Thoracic aorta (tissue), 2 donors: Measurements from ENCODE around the gene PTPRB. TPM values are rescaled to one million over a fixed set of nuclear protein-coding genes. Genes with fewer than 3 reads are reported as not detected.

Experiments
- ATAC-seq: fragments of 150-250 bp; one replicate; pipeline ENCODE4 v1.8.0; 2017; ENCODE audit warnings: low read depth; ENCODE audit not compliant: insufficient number of reproducible peaks, low FRiP score
- DNase-seq: peaks from one replicate; pipeline ENCODE4 v3.0.0-alpha.2; 2020; ENCODE audit warnings: low spot score
- H3K27ac ChIP-seq, 2 donors: fragments of 200-600 bp; sonication (generic); 1 replicate in 1 of 2; 2 replicates in 1 of 2; pipeline ENCODE4 v1.5.1; 2016; ENCODE audit warnings: mild to moderate bottlenecking in 2 of 2, moderate library complexity in 2 of 2
- H3K27me3 ChIP-seq: fragments of 200-600 bp; sonication (generic); replicated peaks from 2 replicates; pipeline ENCODE4 v1.6.0; 2016; ENCODE audit warnings: mild to moderate bottlenecking; ENCODE audit not compliant: insufficient read depth
- H3K36me3 ChIP-seq: fragments of 200-600 bp; sonication (generic); one replicate; pipeline ENCODE4 v1.5.1; 2016
- H3K4me1 ChIP-seq, 2 donors: fragments of 200-600 bp; sonication (generic); 1 replicate in 1 of 2; 2 replicates in 1 of 2; pipeline versions ENCODE4 v1.5.1 to v1.6.0; 2016; ENCODE audit warnings: low read depth in 2 of 2, mild to moderate bottlenecking in 1 of 2; ENCODE audit not compliant: control insufficient read depth in 1 of 2
- H3K4me3 ChIP-seq: fragments of 200-600 bp; sonication (generic); 2 replicates; pipeline ENCODE4 v1.5.1; 2016; ENCODE audit warnings: mild to moderate bottlenecking
- H3K9me3 ChIP-seq: fragments of 200-600 bp; sonication (generic); 2 replicates; pipeline ENCODE4 v1.5.1; 2016
- total RNA-seq, 2 donors: library from RNA; depleted of rRNA; stranded (reverse); fragments of >200 nt; gene quantifications; one replicate each; pipeline versions ENCODE4 v1.1.0 to v1.2.3, GENCODE V29; 2016
- TF ChIP-seq, protein P1 (sequence below): fragments of 200-600 bp; sonication (generic); IDR thresholded peaks from one replicate; pipeline ENCODE4 v1.5.1; 2019; ENCODE audit warnings: antibody characterized with exemption

Gene PTPRB
- total RNA-seq, 2 donors from 2014 or later = 21.9 to 39.0 TPM

DNA sequence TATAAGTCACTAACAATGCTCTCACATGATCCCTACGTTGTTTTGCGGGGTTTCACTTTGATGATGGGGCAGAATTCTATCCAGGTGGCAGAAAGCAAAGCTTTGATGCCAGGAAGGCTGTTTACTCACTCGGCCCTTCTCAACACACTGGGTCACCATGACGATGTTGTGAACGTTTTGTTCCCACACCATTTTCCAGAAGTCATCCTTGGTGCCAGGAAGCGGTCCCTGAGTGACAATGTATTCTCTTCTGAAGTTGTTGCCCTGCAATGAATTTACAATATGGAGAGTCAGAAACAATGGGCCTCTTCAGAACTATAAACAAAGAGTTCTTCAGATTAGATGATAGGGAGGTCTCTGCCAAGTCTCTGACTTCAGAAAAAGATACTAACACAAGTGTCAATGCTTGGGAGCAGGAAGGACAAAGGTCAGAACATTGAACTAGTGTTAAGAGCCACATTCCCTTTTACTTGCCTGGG lies 101.3 kb downstream of the PTPRB start:
- ATAC-seq (no peak), DNase-seq (no peak)
- Histone ChIP-seq H3K27ac (no peak overlapping the region), H3K4me3 (no peak overlapping the region), H3K9me3 (no peaks in the 10 kb centered on the region), H3K4me1 (no peaks in the 10 kb centered on the region), H3K27me3 (no peaks in the 10 kb centered on the region), H3K36me3 (no peaks in the 10 kb centered on the region)
- TF ChIP-seq, protein P1, sequence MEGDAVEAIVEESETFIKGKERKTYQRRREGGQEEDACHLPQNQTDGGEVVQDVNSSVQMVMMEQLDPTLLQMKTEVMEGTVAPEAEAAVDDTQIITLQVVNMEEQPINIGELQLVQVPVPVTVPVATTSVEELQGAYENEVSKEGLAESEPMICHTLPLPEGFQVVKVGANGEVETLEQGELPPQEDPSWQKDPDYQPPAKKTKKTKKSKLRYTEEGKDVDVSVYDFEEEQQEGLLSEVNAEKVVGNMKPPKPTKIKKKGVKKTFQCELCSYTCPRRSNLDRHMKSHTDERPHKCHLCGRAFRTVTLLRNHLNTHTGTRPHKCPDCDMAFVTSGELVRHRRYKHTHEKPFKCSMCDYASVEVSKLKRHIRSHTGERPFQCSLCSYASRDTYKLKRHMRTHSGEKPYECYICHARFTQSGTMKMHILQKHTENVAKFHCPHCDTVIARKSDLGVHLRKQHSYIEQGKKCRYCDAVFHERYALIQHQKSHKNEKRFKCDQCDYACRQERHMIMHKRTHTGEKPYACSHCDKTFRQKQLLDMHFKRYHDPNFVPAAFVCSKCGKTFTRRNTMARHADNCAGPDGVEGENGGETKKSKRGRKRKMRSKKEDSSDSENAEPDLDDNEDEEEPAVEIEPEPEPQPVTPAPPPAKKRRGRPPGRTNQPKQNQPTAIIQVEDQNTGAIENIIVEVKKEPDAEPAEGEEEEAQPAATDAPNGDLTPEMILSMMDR = no peak

DNA sequence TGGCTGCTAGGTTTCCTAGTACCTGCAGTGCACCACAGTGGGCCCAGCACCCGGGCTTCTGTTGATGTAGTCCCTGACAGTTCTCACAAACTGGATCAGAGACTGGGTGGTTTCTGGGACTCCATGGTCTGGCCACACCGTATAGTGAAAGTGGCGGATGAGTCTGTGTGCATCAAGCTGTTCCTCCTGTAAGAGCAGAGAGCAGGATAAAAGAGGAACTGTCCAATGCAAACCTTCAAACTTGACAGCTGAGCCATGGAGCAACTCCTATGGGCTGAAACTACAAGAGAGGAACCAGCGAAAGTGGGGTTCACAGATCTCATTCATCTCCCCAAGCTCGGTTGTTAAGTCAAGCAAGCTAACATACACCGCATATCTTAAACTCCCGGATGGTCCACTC lies 102.8 kb downstream of the PTPRB start:
- TF ChIP-seq, protein P1 = no peak
- DNase-seq (no peak), ATAC-seq (no peak)
- Histone ChIP-seq H3K4me3 (no peak overlapping the region), H3K27me3 (no peaks in the 10 kb centered on the region), H3K36me3 (no peaks in the 10 kb centered on the region), H3K9me3 (no peaks in the 10 kb centered on the region), H3K27ac (no peak overlapping the region), H3K4me1 (no peaks in the 10 kb centered on the region)

DNA sequence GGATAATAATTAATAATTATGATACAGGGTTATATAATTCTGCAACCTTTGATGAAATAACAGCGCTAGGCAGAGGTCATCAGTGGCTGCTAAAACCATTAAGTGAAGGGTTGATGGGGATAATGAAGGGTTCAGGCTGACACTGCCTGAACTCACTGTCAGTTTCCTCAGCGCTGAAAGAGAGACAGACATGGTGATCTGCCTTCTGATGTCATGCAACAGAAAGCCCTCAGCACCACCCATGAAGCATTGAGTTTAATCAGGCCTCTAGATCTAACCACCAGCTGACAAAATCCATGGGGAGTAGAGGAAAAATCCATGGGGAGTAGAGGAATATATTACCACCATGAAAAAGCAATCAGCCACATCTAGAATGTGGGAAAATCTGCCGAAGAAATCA lies 107.6 kb downstream of the PTPRB start:
- H3K27ac ChIP-seq = no peak overlapping the region
- no peaks in the 10 kb centered on the region for H3K9me3 ChIP-seq
- no peaks in the 10 kb centered on the region for H3K27me3 ChIP-seq
- ATAC-seq (no peak), DNase-seq (no peak)
- H3K36me3 ChIP-seq = no peaks in the 10 kb centered on the region
- no peak overlapping the region for H3K4me3 ChIP-seq
- TF ChIP-seq, protein P1 = no peak
- H3K4me1 ChIP-seq = no peaks in the 10 kb centered on the region

DNA sequence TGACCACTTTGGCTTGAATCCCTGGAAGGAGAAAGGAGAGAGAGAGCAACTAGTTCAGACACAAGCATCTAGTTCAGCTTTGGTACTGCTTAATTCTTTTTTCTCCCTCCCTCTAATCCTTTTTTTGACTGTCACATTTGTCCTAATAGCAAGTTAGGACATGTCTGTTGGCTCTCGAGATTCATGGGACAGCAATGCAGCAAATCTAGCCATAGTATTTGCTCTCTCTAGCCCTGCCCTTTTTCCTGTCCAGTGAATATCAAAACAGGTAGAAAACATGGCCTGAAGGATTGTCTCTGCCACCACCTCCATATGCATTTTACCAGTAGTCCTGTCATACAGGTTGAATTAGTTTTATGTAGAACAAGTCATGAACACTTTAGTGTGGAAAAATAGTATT lies 116.4 kb downstream of the PTPRB start:
- Histone ChIP-seq H3K4me3 (no peak overlapping the region), H3K36me3 (no peaks in the 10 kb centered on the region), H3K4me1 (peaks cover 0 to 3% of the 10 kb centered on the region in 2 donors), H3K9me3 (no peaks in the 10 kb centered on the region), H3K27ac (no peak overlapping the region), H3K27me3 (no peaks in the 10 kb centered on the region)
- TF ChIP-seq, protein P1 = no peak
- ATAC-seq = no peak
- DNase-seq = no peak

DNA sequence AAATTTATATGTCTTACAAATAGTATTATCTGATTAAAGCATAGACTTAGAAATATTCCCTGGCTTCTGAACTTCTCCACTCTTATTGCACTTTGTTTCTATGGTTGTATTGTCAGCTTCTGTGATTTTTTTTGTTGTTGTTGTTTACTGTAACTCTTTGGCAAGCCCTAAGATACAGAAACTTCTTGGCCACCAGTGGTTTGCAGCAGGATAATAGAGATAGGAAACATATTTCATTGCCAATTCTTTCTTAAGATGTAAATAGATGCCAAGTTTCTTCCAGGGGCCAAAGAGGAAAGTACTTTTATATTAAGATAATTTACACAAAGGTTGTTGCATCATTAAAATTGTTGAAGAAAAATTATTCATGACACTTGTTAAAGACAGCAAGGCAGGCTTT lies 123.8 kb downstream of the PTPRB start:
- Histone ChIP-seq H3K27me3 (no peaks in the 10 kb centered on the region), H3K9me3 (no peaks in the 10 kb centered on the region), H3K4me1 (peaks cover 0 to 3% of the 10 kb centered on the region in 2 donors), H3K27ac (no peak overlapping the region), H3K4me3 (no peak overlapping the region), H3K36me3 (no peaks in the 10 kb centered on the region)
- DNase-seq (no peak), ATAC-seq (no peak)
- TF ChIP-seq, protein P1 = no peak
